ENCODE measurements around the gene SUSD6.
A peak's percentile ranks its signal among the peaks of the same experiment; 100 is the strongest.

SUSD6 gene

GRCh38 chr14:69658664-69659261, 47.4 kb downstream of the SUSD6 start:
- H3K27me3 Mint-ChIP-seq, result no peaks in the 10 kb centered on the region
- ATAC-seq (ENCODE audit: low read depth), result no peak
- peaks cover 55% of the 10 kb centered on the region for H3K4me1 Mint-ChIP-seq
- peaks cover 26% of the 10 kb centered on the region for H3K36me3 Mint-ChIP-seq
- H3K9me3 Mint-ChIP-seq, result no peaks in the 10 kb centered on the region
- DNase-seq (ENCODE audit: low spot score in 2 of 2), result no peak
- no peak overlapping the region for H3K4me3 Mint-ChIP-seq
- peak overlapping the region; percentile 81 for H3K27ac Mint-ChIP-seq

DNA sequence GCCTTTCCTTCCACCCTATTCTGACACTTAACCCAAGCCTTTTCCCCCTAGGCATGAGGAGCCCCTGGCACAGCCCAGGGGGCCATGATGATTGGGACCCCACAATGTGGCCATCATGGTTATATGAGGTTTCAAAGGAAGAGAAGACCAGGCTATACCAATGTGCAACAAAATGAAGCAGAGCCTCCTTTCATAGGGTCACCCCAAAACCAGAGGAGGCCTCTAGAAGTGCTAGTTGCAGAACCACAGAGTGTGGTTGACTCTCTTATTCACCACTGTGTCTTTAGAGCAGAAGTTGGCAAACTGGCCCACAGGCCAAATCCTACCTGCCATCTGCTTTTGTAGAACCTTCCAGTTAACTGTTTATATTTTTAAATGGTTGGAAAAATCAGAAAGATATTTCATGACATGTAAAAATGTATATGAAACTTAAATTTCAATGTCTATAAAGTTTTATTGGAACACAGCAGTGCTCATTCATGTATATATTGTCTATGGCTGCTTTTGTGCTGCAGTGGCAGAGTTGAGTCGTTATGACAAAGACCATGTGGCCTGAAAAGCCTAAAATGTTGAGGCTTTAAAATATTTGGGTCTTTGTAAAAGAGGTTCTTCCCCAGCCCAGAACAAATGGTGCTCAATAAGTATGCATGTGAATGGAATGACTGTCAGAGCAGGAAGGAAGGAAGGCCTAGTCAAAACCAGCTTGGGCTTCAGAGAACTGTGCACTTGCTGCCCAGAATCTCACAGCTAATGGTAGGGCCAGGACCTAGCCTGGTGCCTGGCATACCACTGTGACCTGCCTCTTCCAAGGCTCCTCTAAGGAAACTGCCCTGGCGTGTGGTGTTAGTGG, 49.2 kb downstream of the SUSD6 start:
- ATAC-seq (ENCODE audit: low read depth) (no peak), DNase-seq (ENCODE audit: low spot score in 2 of 2) (no peak)

DNA sequence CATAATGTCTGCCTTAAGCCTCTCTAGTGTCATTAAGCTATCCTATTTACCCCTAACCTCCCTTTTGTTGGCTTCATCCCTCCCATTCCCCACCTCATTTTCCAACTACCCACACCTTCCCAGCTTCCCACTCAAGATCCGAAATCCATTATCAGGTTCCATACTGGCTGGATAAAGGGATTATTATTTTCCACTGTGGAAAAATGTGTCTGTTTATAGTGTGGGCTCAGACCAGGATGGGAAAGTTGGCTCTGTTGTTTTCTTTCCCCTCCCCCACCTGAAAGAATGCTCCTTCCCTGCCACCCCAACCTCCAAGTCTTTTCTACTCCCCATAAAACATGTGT, 49.8 kb downstream of the SUSD6 start:
- Mint-ChIP-seq H3K27ac (peak overlapping the region; percentile 11), H3K36me3 (peaks cover 23% of the 10 kb centered on the region), H3K9me3 (no peaks in the 10 kb centered on the region), H3K4me3 (no peak overlapping the region), H3K27me3 (no peaks in the 10 kb centered on the region), H3K4me1 (peaks cover 60% of the 10 kb centered on the region)
- no peak for DNase-seq (ENCODE audit: low spot score in 2 of 2)
- ATAC-seq (ENCODE audit: low read depth), result no peak

More for the DNA sequence above, 49.2 kb downstream of the SUSD6 start:
- H3K27ac Mint-ChIP-seq, result peak overlapping the region; percentile 12
- H3K9me3 Mint-ChIP-seq, result no peaks in the 10 kb centered on the region
- H3K4me3 Mint-ChIP-seq, result no peak overlapping the region
- H3K36me3 Mint-ChIP-seq, result peaks cover 23% of the 10 kb centered on the region
- H3K27me3 Mint-ChIP-seq, result no peaks in the 10 kb centered on the region
- H3K4me1 Mint-ChIP-seq, result peaks cover 60% of the 10 kb centered on the region

DNA sequence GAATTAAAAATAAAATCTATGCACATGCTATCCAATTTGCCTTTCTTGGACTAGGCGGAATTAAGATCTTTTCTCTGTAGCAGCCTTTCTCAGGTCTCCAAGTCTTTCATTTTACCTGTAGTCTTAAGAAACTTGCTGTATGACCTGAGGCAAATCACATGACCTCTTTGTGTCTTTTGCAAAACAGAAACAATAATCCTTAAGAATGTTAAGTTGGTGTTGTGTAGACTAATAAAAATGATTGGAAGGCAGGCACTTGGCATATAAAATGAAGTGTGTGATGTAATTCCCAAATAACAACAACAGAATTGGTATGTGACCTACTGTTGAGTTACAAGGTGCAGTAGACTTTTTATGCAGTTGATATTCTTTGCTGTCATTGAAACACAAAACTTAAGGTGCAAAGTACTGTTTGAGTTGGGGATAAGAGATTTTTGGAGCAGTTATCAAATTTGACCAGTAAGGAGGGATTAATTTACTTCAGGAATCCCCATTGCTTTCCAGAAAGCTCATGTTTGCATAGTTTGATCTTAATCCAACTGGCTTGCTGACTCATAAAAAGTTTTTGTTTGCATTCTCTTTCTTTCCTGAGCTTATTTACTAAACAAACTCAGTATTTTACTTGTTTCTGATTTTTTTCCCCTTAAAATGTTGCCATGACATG, 51.4 kb downstream of the SUSD6 start:
- Mint-ChIP-seq H3K4me3 (no peak overlapping the region), H3K4me1 (peaks cover 67% of the 10 kb centered on the region), H3K27me3 (no peaks in the 10 kb centered on the region), H3K36me3 (peaks cover 28% of the 10 kb centered on the region), H3K9me3 (peaks cover 4% of the 10 kb centered on the region), H3K27ac (peak overlapping the region; percentile 86)
- DNase-seq (ENCODE audit: low spot score in 2 of 2) (no peak), ATAC-seq (ENCODE audit: low read depth) (no peak)

DNA sequence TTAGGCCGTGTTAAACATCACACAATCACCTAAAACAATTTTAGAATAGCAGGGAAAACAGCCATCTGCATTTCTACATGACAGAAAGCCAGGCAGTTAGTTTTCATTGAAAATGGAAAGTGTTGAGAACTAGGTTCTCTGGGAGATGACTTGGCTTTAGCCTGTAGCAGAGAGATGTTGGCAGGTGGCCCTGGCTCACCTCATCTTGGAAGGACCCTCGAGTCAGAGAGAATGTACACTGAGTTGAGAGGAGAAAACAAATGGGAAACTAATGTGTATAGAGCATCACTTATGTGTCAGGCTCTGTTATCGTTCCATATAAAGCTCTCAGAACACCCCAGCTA, 51.9 kb downstream of the SUSD6 start:
- Mint-ChIP-seq H3K36me3 (peaks cover 32% of the 10 kb centered on the region), H3K27me3 (no peaks in the 10 kb centered on the region), H3K9me3 (peaks cover 5% of the 10 kb centered on the region), H3K4me3 (no peak overlapping the region), H3K4me1 (peaks cover 69% of the 10 kb centered on the region), H3K27ac (peak overlapping the region; percentile 86)
- ATAC-seq (ENCODE audit: low read depth) (no peak), DNase-seq (ENCODE audit: low spot score in 2 of 2) (no peak)

GRCh38 chr14:69664265-69664664, 52.9 kb downstream of the SUSD6 start:
- Mint-ChIP-seq H3K27me3 (no peaks in the 10 kb centered on the region), H3K36me3 (peaks cover 25% of the 10 kb centered on the region), H3K4me1 (peaks cover 66% of the 10 kb centered on the region), H3K4me3 (no peak overlapping the region), H3K9me3 (peaks cover 5% of the 10 kb centered on the region), H3K27ac (peak overlapping the region; percentile 86)
- DNase-seq (ENCODE audit: low spot score in 2 of 2) (no peak), ATAC-seq (ENCODE audit: low read depth) (no peak)

GRCh38 chr14:69664865-69665526, 53.6 kb downstream of the SUSD6 start:
- Mint-ChIP-seq H3K27ac (peak overlapping the region; percentile 86), H3K27me3 (no peaks in the 10 kb centered on the region), H3K4me1 (peaks cover 72% of the 10 kb centered on the region), H3K4me3 (peak overlapping the region; percentile 43), H3K36me3 (peaks cover 24% of the 10 kb centered on the region), H3K9me3 (peaks cover 5% of the 10 kb centered on the region)
- peak; percentile 65 for ATAC-seq (ENCODE audit: low read depth)
- no peak for DNase-seq (ENCODE audit: low spot score in 2 of 2)

DNA sequence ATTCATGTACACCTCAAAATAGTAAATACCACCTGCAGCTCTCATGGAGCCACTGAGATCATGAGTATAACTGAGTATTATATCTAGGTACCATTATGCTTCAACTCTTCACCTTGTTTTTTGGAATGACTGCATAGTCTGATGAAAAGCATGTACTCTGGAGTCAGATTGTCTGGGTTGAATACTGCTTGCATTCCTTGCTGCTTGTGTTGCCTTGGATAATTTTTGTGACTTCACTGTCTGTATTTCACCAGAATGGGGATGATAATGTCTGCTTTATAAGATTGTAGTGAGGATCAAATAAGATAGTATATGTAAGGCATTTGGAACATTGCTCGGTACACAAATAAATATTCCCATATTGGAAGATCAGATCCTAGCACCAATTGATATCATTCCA, 54.2 kb downstream of the SUSD6 start:
- DNase-seq (ENCODE audit: low spot score in 2 of 2), result no peak
- Mint-ChIP-seq H3K4me3 (peak overlapping the region; percentile 43), H3K36me3 (peaks cover 21% of the 10 kb centered on the region)

GRCh38 chr14:69666112-69666511, 54.7 kb downstream of the SUSD6 start:
- H3K4me1 Mint-ChIP-seq, result peaks cover 81% of the 10 kb centered on the region
- no peak overlapping the region for H3K4me3 Mint-ChIP-seq
- no peaks in the 10 kb centered on the region for H3K27me3 Mint-ChIP-seq
- peaks cover 21% of the 10 kb centered on the region for H3K36me3 Mint-ChIP-seq
- peaks cover 5% of the 10 kb centered on the region for H3K9me3 Mint-ChIP-seq
- peak overlapping the region; percentile 86 for H3K27ac Mint-ChIP-seq
- ATAC-seq (ENCODE audit: low read depth) (no peak), DNase-seq (ENCODE audit: low spot score in 2 of 2) (no peak)

More for the DNA sequence above, 54.2 kb downstream of the SUSD6 start:
- H3K4me1 Mint-ChIP-seq, result peaks cover 76% of the 10 kb centered on the region
- peaks cover 5% of the 10 kb centered on the region for H3K9me3 Mint-ChIP-seq
- peak overlapping the region; percentile 86 for H3K27ac Mint-ChIP-seq
- ATAC-seq (ENCODE audit: low read depth), result no peak
- H3K27me3 Mint-ChIP-seq, result no peaks in the 10 kb centered on the region

- Mint-ChIP-seq H3K4me1 (peaks cover 82% of the 10 kb centered on the region), H3K36me3 (peaks cover 19% of the 10 kb centered on the region), H3K4me3 (peak overlapping the region; percentile 76), H3K9me3 (peaks cover 5% of the 10 kb centered on the region), H3K27ac (peak overlapping the region; percentile 86), H3K27me3 (no peaks in the 10 kb centered on the region)
- DNase-seq (ENCODE audit: low spot score in 2 of 2) (no peak), ATAC-seq (ENCODE audit: low read depth) (no peak)
Measured at GRCh38 chr14:69666690-69667211, 55.4 kb downstream of the SUSD6 start.

DNA sequence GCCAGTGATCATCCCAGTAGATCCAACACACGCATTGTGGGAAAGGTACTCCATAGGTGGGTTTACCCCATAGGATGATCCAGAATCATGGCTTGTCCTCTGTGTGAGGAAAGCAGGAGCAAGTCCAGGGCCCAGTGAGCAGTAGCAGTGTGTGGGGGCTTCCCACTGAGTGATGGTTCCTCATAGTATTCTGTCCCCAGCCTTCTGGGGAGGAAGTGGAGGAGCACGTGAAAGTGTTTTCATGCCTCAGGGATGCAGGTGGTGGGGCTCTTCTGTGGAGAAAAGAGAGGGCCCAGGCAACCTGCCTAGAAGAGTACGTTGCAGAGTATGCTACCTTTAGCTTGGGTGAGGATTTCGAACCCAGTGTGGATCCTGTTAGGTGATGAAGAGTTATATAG, 56.5 kb downstream of the SUSD6 start:
- H3K36me3 Mint-ChIP-seq, result peaks cover 16% of the 10 kb centered on the region
- H3K27me3 Mint-ChIP-seq, result no peaks in the 10 kb centered on the region
- H3K9me3 Mint-ChIP-seq, result peaks cover 5% of the 10 kb centered on the region
- H3K4me1 Mint-ChIP-seq, result peaks cover 82% of the 10 kb centered on the region
- peak overlapping the region; percentile 76 for H3K4me3 Mint-ChIP-seq
- peak; percentile 76 for ATAC-seq (ENCODE audit: low read depth)
- DNase-seq (ENCODE audit: low spot score in 2 of 2), result no peak
- peak overlapping the region; percentile 90 for H3K27ac Mint-ChIP-seq

GRCh38 chr14:69669375-69669774, 58.0 kb downstream of the SUSD6 start:
- peaks cover 5% of the 10 kb centered on the region for H3K9me3 Mint-ChIP-seq
- no peak overlapping the region for H3K4me3 Mint-ChIP-seq
- ATAC-seq (ENCODE audit: low read depth) (no peak), DNase-seq (ENCODE audit: low spot score in 2 of 2) (no peak)
- H3K27ac Mint-ChIP-seq, result peak overlapping the region; percentile 17
- H3K27me3 Mint-ChIP-seq, result no peaks in the 10 kb centered on the region
- H3K4me1 Mint-ChIP-seq, result peaks cover 84% of the 10 kb centered on the region
- H3K36me3 Mint-ChIP-seq, result peaks cover 14% of the 10 kb centered on the region

DNA sequence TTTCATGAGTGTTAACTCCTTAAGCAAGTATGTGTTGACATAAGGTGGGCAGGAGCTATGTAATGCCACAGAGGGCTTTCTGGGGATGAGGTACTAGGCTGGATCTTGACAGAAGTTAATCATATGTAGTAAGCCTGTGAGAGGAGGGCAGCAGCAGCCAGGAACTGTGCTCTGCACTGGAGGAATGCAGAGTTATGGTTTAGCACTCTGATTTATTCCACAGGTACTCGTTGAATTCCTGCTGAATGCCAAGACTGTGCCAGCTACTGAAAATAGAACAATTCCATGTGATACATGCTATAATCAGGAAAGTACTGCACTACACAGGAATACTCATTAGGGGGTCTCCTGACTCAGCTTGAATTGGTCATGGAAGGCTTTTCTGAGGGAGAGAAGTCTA, 58.7 kb downstream of the SUSD6 start:
- ATAC-seq (ENCODE audit: low read depth) (no peak), DNase-seq (ENCODE audit: low spot score in 2 of 2) (no peak)
- peak overlapping the region; percentile 17 for H3K27ac Mint-ChIP-seq
- H3K4me3 Mint-ChIP-seq, result no peak overlapping the region
- peaks cover 82% of the 10 kb centered on the region for H3K4me1 Mint-ChIP-seq
- H3K27me3 Mint-ChIP-seq, result no peaks in the 10 kb centered on the region
- H3K9me3 Mint-ChIP-seq, result peaks cover 5% of the 10 kb centered on the region
- H3K36me3 Mint-ChIP-seq, result peaks cover 14% of the 10 kb centered on the region

All from memory B cell (primary cell).